Measurements from ENCODE around the gene SELENOK.
"Not testable (repeated sequence)": the region's sequence is repeated elsewhere in the genome, so short reads cannot be mapped to it uniquely, and the experiment has no call there.

Gene SELENOK

GRCh38 chr3:53891497-53892285 is at the start of gene SELENOK:
TSS of gene SELENOK (minus strand) at chr3:53891859.
- DNase-seq (ENCODE audit: low spot score), result peak; percentile 99

- DNase-seq (ENCODE audit: low spot score), result no peak
Measured at GRCh38 chr3:53941184-53941583, 49.5 kb upstream of the SELENOK start.

- no peak for DNase-seq (ENCODE audit: low spot score)
Measured at GRCh38 chr3:53940623-53941022, 49.0 kb upstream of the SELENOK start.

- no peak for DNase-seq (ENCODE audit: low spot score)
Measured at GRCh38 chr3:53939813-53940212, 48.2 kb upstream of the SELENOK start.

GRCh38 chr3:53939086-53939582 is 47.5 kb upstream of the SELENOK start:
- no peak for DNase-seq (ENCODE audit: low spot score)

- DNase-seq (ENCODE audit: low spot score), result peak; percentile 27
Measured at GRCh38 chr3:53938645-53939044, 47.0 kb upstream of the SELENOK start.

- DNase-seq (ENCODE audit: low spot score), result no peak
Measured at GRCh38 chr3:53936347-53936746, 44.7 kb upstream of the SELENOK start.

GRCh38 chr3:53935283-53935901 is 43.7 kb upstream of the SELENOK start:
- DNase-seq (ENCODE audit: low spot score), result no peak

GRCh38 chr3:53927208-53927872 is 35.7 kb upstream of the SELENOK start:
- not testable (repeated sequence) for DNase-seq (ENCODE audit: low spot score)

- peak; percentile 26 for DNase-seq (ENCODE audit: low spot score)
Measured at GRCh38 chr3:53921296-53921695, 29.6 kb upstream of the SELENOK start.

GRCh38 chr3:53919741-53920140 is 28.1 kb upstream of the SELENOK start:
- DNase-seq (ENCODE audit: low spot score), result no peak

GRCh38 chr3:53913401-53913800 is 21.7 kb upstream of the SELENOK start:
- DNase-seq (ENCODE audit: low spot score), result no peak

- no peak for DNase-seq (ENCODE audit: low spot score)
Measured at GRCh38 chr3:53902711-53903110, 11.1 kb upstream of the SELENOK start.

GRCh38 chr3:53902067-53902466 is 10.4 kb upstream of the SELENOK start:
- DNase-seq (ENCODE audit: low spot score), result no peak

- no peak for DNase-seq (ENCODE audit: low spot score)
Measured at GRCh38 chr3:53900666-53901331, 9.1 kb upstream of the SELENOK start.

- no peak for DNase-seq (ENCODE audit: low spot score)
Measured at GRCh38 chr3:53899750-53900149, 8.1 kb upstream of the SELENOK start.

- DNase-seq (ENCODE audit: low spot score), result no peak
Measured at GRCh38 chr3:53892286-53892637, 603 bp upstream of the SELENOK start.

- DNase-seq (ENCODE audit: low spot score), result peak; percentile 68
Measured at GRCh38 chr3:53890726-53891475, 758 bp downstream of the SELENOK start.

GRCh38 chr3:53888232-53888631 is 3.4 kb downstream of the SELENOK start:
- DNase-seq (ENCODE audit: low spot score), result peak; percentile 37

- no peak for DNase-seq (ENCODE audit: low spot score)
Measured at GRCh38 chr3:53887446-53887845, 4.2 kb downstream of the SELENOK start.

- DNase-seq (ENCODE audit: low spot score), result no peak
Measured at GRCh38 chr3:53885239-53885638, 6.4 kb downstream of the SELENOK start.

- no peak for DNase-seq (ENCODE audit: low spot score)
Measured at GRCh38 chr3:53884623-53885022, 7.0 kb downstream of the SELENOK start.
